Mesothelial cell of epicardium (in vitro differentiated cells): ENCODE measurements around the gene GRM2. TPM values are rescaled to one million over a fixed set of nuclear protein-coding genes. Genes with fewer than 3 reads are reported as not detected.

Experiments
- DNase-seq, 2 experiments: peaks; one replicate each; pipeline ENCODE4 v3.0.0; 2021; ENCODE audit warnings: low spot score in 2 of 2; ENCODE audit not compliant: unreplicated experiment in 2 of 2
- H3K27ac Mint-ChIP-seq: 2 replicates; pipeline ENCODE4 v1.8.0; 2021; ENCODE audit warnings: mixed read lengths
- H3K27me3 Mint-ChIP-seq: 2 replicates; pipeline ENCODE4 v1.8.0; 2021; ENCODE audit warnings: low read depth, mixed read lengths
- H3K36me3 Mint-ChIP-seq: 2 replicates; pipeline ENCODE4 v1.8.0; 2021; ENCODE audit warnings: mixed read lengths
- H3K4me1 Mint-ChIP-seq: 2 replicates; pipeline ENCODE4 v1.8.0; 2021; ENCODE audit warnings: mixed read lengths
- H3K4me3 Mint-ChIP-seq: 2 replicates; pipeline ENCODE4 v1.8.0; 2021; ENCODE audit warnings: mild to moderate bottlenecking, moderate library complexity, mixed read lengths
- H3K9me3 Mint-ChIP-seq: 2 replicates; pipeline ENCODE4 v1.8.0; 2021; ENCODE audit warnings: mixed read lengths
- CTCF ChIP-seq: fragments of 200-600 bp; sonication (generic); IDR thresholded peaks from one replicate; pipeline ENCODE4 v1.5.0; 2021; ENCODE audit warnings: antibody characterized with exemption; ENCODE audit not compliant: unreplicated experiment
- total RNA-seq: library from RNA; stranded (reverse); gene quantifications from 3 replicates; pipeline ENCODE4 v1.2.1, GENCODE V29; 2021

Gene GRM2
- total RNA-seq, 1 donor from 2014 or later: 0.98 TPM

- no peaks in the 10 kb centered on the region for H3K36me3 Mint-ChIP-seq
- H3K27ac Mint-ChIP-seq: no peak overlapping the region
- no peak overlapping the region for H3K4me3 Mint-ChIP-seq
- H3K4me1 Mint-ChIP-seq: no peaks in the 10 kb centered on the region
- peaks cover 24% of the 10 kb centered on the region for H3K27me3 Mint-ChIP-seq
- H3K9me3 Mint-ChIP-seq: no peaks in the 10 kb centered on the region
- no peak for TF ChIP-seq CTCF
- no peak for DNase-seq
Observed at GRCh38 chr3:51720292-51721061, 13.6 kb downstream of the GRM2 start.

- H3K36me3 Mint-ChIP-seq: no peaks in the 10 kb centered on the region
- no peaks in the 10 kb centered on the region for H3K9me3 Mint-ChIP-seq
- no peak for TF ChIP-seq CTCF
- H3K27ac Mint-ChIP-seq: no peak overlapping the region
- no peaks in the 10 kb centered on the region for H3K4me1 Mint-ChIP-seq
- peaks cover 18% of the 10 kb centered on the region for H3K27me3 Mint-ChIP-seq
- no peak for DNase-seq
- no peak overlapping the region for H3K4me3 Mint-ChIP-seq
Observed at GRCh38 chr3:51721062-51721745, 14.3 kb downstream of the GRM2 start.

- no peaks in the 10 kb centered on the region for H3K9me3 Mint-ChIP-seq
- peaks cover 18% of the 10 kb centered on the region for H3K27me3 Mint-ChIP-seq
- no peaks in the 10 kb centered on the region for H3K36me3 Mint-ChIP-seq
- H3K4me3 Mint-ChIP-seq: no peak overlapping the region
- H3K27ac Mint-ChIP-seq: no peak overlapping the region
- no peak for TF ChIP-seq CTCF
- DNase-seq: no peak
- H3K4me1 Mint-ChIP-seq: no peaks in the 10 kb centered on the region
Observed at GRCh38 chr3:51722362-51722761, 15.5 kb downstream of the GRM2 start.

- H3K9me3 Mint-ChIP-seq: no peaks in the 10 kb centered on the region
- no peak for DNase-seq
- no peak for TF ChIP-seq CTCF
- H3K36me3 Mint-ChIP-seq: no peaks in the 10 kb centered on the region
- H3K27ac Mint-ChIP-seq: no peak overlapping the region
- no peak overlapping the region for H3K4me3 Mint-ChIP-seq
- H3K4me1 Mint-ChIP-seq: no peaks in the 10 kb centered on the region
- H3K27me3 Mint-ChIP-seq: peaks cover 31% of the 10 kb centered on the region
Observed at GRCh38 chr3:51727500-51727899, 20.6 kb downstream of the GRM2 start.

- DNase-seq: no peak
- H3K27me3 Mint-ChIP-seq: peaks cover 35% of the 10 kb centered on the region
- no peaks in the 10 kb centered on the region for H3K4me1 Mint-ChIP-seq
- H3K4me3 Mint-ChIP-seq: no peak overlapping the region
- no peaks in the 10 kb centered on the region for H3K9me3 Mint-ChIP-seq
- no peaks in the 10 kb centered on the region for H3K36me3 Mint-ChIP-seq
- no peak for TF ChIP-seq CTCF
- H3K27ac Mint-ChIP-seq: no peak overlapping the region
Observed at GRCh38 chr3:51729042-51729633, 22.3 kb downstream of the GRM2 start.
